IPS-NIHi7 (cell line): ENCODE data around the gene COMP.
"Not testable (repeated sequence)": the region's sequence is repeated elsewhere in the genome, so short reads cannot be mapped to it uniquely, and the experiment has no call there.

Experiments
- DNase-seq: peaks from one replicate; pipeline ENCODE4 v3.0.0; 2012; ENCODE audit warnings: mixed read lengths; ENCODE audit errors: extremely low spot score

Gene COMP

GRCh38 chr19:18746401-18747325, 44.4 kb downstream of the COMP start:
- DNase-seq = peak; percentile 71

DNA sequence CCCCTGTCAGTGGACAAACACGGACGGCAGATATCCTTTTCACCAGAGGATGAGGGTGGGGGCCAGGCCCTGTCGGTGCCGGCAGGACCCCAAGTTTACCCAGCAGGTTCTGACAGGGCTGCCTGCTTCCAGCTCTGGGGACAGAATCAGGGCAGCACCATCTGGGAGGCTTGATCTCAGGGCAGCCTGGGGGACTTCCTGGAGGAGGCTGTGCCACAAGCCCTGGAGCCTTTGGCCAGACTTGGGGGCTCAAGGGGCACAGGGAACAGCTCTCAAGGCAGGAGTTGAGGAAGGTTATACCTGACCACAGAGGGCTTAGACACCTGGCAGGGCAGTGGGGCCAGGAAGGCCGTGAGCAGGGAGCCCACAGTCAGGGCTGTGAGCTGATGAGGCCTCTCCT, 45.2 kb downstream of the COMP start:
- DNase-seq = no peak

GRCh38 chr19:18745012-18745735, 45.9 kb downstream of the COMP start:
- no peak for DNase-seq

- no peak for DNase-seq
Observed at GRCh38 chr19:18743784-18744418, 47.2 kb downstream of the COMP start.

- DNase-seq = no peak
Observed at GRCh38 chr19:18742838-18743783, 48.0 kb downstream of the COMP start.

DNA sequence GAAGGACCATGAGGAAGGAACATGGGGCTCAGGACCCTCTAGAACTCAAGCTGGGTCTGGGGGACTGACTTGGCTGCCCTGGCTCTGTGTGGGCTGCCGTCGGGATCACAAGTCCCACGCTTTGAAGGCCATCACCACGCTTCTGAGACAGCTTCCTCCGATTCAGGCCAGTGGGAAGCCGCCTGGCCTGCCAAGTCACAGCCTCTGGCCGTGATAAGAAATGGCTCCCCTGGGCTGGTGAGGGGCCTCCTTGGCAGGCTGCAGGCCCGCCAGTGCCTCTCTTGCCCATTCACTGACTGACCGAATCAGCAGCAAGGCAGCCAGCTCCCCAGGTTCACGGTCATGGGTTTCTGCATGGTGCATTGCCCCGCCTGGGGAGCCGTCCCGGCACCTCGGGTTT, 48.8 kb downstream of the COMP start:
- no peak for DNase-seq

DNA sequence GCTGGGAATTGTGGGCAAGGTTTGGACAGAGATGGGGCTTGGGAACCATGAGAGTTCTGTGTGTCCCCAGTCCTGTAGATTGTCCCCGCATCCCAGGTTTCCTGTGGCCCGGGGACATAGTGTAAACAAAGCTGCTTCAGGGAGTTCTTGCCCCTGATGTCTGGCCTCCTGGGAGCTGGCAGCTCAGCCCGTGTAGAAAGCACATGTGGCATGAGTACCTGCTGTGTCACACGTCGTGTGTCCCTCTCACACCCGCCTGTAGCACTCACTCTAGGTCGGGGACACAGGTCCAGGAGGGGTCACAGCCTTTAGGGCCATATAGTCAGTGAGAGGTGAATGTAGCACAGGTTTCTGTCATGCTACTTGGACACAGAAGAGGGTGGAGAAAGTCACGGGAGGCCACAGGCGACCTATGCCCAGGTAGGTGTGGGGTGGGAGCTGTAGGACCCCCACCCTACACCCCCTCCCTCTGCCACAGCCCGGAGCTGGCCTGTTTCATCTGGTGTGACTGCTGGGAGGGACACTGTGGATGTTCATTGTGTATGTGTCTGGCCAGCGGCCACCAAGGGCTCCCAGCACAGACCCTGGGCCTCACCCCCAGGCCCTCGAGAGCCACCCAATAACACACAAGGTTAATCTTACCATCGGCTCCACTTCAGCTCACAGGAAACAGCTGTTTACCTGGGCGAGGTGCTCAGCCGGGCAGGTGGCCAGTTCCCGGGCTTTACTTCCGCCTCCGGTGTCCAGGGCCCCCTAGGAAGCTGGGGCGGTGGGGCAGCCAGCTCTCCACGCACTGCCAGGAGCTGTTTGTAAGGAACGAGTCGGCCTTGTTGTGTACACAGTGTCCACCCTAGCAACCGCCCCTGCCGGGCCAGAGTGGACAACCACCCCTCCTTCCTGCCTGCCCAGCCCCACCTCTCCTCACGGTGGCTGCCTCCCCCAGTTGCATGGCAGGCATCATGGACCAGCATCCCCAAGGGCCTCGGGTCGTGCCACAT, 49.7 kb downstream of the COMP start:
- DNase-seq = no peak

DNA sequence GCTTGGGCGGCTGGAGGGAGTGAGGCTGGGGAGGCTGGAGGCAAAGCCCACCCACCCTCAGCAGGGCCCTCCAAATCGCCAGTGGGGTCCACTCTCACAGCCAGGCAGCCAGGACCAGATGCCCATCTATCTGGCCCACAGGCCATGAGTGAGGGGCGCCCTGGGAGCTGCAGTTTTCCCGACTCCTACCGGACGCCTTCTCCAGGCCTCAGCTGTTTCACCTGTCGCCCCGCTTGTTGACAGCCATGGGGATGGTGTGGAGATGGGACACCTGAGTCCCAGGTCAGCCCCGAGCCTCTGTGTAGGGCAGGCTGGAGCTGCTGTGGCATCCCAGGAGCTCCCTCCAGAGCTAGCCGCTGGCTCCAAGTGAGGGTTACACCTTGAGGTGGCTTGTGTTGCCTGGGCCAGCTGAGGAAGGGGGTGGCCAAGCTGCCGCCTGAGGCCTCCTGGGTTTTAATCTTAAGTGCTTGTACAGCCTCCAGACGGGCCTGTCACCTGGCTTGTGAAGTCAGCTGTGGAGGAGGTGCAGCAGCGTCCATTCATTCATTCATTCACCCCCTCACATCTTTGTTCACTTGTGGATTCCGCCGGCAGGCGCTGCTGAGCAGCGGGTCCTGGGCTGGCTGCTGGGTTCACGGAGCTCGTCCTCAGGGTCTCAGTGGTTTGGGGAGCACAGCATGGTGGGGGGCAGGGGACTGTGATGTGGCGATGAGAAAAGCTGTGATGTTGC, 52.0 kb downstream of the COMP start:
- DNase-seq = no peak

DNA sequence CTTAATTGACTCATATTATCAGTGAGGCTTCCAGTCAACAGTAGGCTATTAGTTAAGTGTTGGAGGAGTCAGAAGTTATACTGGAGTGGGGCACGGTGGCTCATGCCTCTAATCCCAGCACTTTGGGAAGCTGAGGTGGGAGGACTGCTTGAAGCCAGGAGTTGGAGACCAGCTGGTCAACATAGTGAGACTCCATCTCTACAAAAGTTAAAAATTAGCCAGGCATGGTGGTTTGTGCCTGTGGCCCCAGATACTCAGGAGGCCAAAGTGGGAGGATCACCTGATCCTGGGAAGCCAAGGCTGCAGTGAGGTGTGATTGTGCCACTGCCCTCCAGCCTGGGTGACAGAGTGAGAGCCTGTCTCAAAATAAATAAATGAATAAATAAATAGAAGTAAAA, 53.2 kb downstream of the COMP start:
- no peak for DNase-seq

DNA sequence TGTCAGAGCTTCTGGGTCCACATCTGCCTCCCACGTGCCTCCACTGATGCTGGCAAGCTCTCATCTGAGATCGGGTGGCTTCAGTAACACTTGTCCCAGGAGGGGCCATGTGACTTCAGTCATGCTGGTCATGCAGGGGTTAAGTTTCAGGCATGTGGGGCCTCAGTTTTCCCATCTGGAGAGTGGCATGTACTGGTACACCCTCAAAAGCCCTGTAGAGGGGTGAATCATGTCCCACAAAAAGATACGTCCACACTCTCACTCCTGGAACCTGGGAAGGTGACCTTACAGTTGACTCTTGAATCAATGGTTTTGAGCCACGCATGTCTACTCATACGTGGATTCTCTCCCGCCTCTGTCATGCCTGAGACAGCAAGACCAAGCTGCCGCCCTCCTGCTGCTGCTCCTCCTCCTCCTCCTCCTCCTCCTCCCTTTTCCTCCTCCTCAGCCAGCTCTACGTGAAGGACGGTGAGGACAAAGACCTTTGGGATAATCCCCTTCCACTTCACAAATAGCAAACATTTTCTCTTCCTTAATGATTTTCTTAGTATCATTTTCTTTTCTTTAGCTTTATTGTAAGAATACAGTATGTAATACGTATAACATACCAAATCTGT, 53.7 kb downstream of the COMP start:
- DNase-seq = no peak

GRCh38 chr19:18736415-18737336, 54.4 kb downstream of the COMP start:
- no peak for DNase-seq

DNA sequence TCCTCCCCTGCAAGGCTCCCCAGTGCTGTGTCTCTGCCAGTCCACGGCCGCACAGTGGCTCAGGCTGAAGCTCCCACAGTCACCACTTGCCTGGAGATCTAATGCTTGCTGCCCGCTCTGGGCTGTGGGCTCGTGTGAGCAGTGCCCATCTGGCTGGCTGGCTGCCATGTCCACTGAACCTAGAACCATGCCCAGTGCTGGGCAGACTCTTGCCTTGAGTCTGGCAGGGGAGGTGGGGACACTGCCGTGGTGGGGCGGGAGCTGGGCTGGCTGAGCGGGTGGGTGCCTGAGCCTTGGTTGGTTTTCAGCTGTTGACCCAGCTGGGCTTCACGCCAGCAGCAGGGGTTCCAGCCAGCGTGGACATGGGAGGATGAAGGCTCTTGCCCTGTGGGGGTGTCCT, 55.4 kb downstream of the COMP start:
- DNase-seq = no peak

DNA sequence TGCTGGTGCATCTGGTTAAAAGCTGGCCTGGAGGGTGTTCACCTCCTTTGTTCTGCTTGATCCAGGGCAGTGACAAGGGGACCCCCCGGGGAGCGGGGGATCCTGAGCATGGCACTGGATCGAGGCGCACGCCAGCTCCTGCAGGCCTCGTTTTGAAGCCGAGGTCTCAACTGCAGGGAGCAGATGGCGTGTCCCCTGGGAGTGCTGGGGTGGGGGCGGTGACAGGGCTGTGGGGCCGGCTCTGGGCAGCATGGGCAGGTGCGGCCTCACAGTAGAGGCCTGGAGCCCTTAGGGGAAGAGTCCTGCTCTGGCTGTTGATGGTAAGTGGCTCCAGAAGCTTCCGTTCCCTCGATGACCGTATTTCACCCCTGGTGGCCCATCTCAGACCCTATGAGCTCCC, 55.8 kb downstream of the COMP start:
- DNase-seq = no peak

DNA sequence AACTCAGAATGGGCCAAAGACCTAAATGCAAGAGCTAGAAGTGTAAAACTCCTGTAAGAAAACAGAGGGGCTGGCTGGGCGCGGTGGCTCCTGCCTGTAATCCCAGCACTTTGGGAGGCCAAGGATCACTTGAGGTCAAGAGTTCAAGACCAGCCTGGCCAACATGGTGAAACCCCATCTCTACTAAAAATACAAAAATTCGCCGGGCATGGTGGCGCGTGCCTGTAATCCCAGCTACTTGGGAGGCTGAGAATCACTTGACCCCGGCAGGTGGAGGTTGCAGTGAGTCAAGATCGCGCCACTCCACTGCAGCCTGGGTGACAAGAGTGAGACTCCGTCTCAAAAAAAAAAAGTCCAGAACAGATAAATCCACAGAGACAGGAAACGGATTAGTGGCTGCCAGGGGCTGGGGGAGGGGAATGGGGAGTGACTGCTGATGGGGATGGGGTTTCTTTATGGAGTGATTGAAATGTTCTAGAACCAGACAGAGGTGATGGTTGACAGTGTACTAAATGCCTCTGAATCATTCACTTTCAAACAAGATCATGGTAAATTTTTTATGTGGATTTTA, 57.3 kb downstream of the COMP start:
- not testable (repeated sequence) for DNase-seq

DNA sequence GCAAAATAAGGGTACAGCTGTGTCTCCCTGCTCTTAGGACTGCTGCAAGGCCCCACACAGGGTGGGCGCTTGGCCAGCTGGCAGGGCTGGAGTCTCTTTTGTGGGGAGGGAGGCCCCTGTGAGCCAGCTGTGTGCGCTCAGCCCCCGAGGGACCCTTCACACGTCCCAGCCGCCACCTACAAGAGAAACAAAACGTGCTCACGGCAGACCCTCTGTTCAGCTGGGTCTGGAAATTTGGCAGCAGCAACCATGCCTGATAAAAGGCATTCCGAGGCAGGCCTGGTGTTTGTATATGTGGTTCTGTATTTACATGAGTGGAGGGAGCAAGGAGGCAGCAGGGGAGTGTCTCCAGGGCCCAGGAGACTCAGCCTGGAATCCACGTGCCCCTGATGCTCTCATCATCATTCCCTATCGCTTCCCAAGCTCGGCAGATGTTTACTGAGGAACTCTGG, 57.9 kb downstream of the COMP start:
- no peak for DNase-seq
